NAMALWA (cell line): Measurements from ENCODE around the gene SERINC1.
A peak's percentile ranks its signal among the peaks of the same experiment; 100 is the strongest.
"Not testable (repeated sequence)": the region's sequence is repeated elsewhere in the genome, so short reads cannot be mapped to it uniquely, and the experiment has no call there.

Experiments used
- DNase-seq: peaks from one replicate; pipeline ENCODE4 v3.0.0-alpha.2; 2015; ENCODE audit warnings: low spot score

The SERINC1 gene

DNA sequence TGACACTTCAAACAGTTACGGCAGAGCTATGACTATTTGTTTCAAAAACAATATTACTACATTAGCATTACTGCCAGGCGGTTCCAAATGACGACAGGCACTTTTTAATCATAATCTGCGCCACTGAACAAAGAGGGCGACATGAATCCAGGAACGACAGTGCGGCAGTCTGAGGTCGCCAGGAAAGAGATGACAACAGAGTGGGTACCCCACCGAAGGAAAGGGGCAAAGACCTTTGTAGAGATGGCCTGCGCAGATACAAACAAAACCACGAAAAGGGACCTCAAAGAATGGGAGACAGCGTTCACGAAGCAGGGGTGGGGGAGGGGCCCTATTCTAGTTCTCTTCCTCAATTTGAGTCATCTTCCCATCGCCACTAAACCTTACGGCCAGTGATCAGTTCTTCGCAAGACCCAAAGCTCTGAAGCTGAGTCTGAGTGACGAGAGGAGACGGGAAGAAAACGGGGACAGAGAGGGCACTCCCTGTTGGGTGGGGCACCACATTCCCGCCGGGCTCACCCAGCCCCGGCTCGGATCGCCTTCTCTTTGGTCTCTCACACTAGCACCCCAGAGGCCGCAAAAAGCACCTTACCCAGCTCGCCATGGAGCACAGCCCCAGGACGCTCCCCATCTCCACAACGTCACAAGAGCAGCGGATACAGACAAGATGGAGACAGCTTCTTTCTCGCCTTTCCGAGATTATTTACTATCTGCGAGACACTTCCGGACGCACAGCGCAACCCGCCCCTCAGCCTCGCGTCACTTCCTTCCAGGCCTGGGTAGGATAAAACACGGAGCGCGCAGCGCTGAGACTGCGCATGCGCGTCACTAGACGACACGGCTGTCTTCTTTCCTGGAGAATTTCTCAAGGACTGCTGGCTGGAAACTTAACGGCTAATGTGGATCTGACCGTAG, at the start of gene SERINC1:
TSS of gene SERINC1 (minus strand) at position 701 of the 915 bp plus-strand sequence. CDS start at position 631, 70 bp downstream.
- DNase-seq = peak; percentile 96

DNA sequence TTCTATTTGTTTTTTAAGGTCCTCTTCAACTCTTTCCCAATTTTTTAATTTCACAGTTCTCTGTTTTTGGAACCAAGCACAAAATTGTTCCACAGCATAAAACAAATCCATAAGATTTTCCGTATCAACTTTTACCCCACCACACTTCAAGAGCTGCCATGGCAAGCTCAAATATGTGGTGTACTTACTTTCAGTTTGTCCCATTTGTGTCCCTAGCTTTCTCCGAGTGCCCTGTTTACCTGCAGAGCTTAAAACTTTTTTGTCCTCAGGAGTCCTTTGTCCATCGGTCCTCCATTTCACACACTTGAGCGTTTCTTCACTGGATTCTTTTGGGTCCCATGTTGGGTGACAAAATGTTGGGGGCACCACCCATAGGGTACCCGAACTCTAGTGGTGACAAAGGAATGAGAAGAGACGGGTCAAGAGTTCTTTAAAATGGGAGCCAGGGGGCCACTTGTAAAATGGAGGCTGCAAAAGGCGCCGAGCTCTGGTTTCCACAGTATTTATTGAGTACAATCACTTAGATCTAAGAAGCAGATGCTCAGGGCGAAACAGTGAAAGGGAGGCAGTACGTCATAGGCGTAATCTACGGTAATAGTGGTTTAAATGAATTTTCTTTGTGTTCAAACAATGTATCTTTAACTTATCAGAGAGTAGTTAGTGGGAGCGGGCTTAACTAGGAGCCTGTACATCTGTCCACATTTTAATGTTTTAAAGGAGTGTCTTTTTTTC, 39.8 kb upstream of the SERINC1 start:
- no peak for DNase-seq

DNA sequence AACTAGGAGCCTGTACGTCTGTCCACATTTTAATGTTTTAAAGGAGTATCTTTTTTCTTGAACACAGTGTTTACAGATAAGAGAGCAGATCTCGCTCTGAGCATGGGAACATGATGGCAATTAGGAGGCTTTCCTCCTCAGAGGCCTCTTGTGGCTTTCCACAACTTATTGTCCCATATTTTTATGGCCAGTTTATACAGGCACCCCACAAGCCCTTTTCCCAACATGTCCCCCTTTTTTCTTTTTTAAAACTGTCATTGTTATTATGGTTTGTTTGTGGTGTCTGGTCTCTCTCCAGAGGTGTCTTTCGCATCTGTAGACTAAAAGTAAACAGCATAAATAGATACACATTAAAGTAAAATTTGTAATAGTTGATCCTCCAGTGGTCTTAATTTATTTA, 33.6 kb upstream of the SERINC1 start:
- not testable (repeated sequence) for DNase-seq

DNA sequence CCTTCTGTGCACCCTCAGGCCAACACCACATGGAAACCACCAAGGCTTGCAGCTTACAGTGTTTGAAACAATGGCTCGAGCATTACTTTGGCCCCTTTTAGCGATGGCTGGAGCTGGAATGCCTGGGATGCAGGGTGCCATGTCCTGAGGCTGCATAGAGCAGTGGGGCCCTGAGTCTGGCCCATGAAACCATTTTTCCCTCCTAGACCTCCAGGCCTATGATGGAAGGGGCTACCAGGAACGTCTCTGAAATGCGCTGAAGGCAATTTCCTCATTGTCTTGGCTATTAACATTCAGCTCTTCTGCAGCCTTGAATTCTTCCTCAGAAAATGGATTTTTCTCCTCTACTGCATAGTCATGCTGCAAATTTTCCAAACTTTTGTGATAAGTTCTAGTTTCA, 29.9 kb upstream of the SERINC1 start:
- DNase-seq = no peak

DNA sequence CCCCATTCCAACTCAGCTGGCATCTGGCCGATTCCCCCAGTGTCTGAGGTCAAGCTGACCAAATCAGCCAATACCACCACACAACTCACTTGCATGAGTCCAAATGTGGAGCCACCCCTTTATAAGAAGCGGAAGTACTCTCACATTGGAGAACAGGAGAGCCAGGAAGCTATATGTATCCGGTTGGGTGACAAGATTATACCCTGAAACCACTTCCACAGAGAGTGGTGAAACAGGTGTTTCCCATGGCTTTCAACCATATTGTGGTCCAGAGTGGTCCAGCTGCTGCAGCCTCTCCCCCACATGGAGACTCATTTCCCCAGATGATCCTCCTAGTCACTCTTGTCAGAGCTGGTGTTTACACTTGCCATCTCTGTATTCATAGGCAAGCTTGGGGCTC, 24.0 kb upstream of the SERINC1 start:
- no peak for DNase-seq

DNA sequence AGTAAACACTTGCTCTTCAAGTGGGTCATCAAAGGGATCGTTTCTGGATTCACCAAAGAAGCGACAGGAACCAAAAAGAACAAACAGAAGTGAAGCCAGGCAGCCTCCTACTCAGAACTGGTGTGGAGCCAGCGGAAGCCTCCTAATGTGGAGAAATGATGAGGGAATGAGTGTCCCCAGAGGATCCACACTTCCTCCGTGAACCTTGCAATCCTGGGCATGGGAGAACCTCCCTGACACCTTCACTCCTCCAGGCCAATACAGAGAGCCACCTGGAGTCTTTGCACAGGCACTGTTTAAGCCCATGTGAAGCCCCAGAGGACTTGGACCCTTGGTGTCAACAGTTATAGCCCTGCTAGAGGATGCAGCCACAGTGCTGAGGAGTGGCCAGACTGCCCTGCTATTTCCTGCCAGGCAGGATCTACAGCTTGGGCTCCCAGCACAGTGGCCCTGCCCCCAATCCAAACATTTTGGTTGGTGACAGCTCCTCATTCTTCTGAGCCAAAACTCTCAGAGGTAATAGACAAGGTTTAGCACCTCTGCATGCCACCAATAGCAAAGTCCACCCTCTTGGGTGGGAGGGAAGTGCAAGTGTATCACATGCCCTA, 23.2 kb upstream of the SERINC1 start:
- no peak for DNase-seq

DNA sequence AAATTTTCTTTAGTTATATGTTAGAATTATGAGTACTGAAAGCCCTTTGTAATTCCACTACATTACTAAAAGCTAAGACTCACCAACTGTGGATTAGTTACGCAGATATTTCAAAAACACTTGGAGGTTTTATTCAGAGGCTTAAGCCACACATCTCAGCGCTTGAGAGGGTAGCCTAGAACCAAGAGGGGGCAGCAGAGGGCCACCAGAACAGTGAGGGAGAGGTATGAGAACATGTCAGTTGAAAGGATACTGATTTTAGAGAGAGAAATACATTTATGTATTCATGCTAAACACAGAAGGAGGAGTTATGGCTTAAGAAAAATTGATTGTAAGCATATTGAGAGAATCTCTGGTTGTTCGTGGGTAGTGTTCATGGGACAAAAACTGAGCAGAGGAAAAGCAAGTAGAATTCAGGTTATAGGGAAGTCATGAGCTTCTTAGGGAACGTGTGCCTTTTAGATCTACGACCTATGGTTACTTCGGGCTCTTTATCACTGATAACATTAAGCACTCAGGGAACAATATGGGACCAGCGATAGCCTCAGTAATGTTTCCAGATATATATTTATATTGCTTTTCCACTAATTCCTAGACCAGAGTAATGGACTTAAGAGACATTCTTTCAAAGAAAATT, 20.4 kb upstream of the SERINC1 start:
- DNase-seq = peak; percentile 85

DNA sequence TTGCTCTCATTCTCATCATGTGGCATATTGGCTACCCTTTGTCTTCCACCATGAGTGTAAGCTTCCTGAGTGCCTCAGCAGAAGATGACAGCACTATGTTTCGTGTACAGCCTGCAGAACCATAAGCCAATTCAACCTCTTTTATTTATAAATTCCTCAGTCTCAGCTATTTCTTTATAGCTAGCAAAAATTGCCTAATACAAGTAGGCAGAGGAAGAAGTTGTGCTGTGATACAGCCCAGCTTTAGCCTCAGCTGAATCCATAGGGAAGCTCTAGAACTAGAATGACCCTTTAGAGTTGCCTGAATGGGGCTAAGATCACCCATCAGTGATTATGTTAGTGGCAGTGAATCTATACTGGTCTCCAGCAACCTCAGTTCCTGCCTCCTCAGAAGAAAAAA, 19.0 kb upstream of the SERINC1 start:
- DNase-seq = no peak

DNA sequence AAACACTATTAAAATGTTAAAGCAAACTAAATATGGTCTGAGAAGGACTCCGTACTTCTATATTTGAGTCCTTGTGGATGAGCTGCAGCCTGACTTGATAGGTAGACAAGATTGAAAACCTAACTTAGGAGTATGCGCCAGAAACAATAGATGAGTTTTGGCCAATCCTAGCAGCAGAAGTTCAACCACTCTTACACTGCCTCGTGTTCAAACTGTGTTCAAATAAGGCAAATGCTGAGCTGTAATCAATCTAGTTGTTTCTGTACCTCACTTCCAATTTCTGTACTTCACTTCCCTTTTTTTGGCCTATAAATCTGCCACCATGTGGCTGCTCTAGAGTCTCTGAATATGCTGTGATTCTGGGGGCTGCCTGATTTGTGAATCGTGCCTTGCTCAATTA, 13.2 kb upstream of the SERINC1 start:
- DNase-seq = peak; percentile 52

DNA sequence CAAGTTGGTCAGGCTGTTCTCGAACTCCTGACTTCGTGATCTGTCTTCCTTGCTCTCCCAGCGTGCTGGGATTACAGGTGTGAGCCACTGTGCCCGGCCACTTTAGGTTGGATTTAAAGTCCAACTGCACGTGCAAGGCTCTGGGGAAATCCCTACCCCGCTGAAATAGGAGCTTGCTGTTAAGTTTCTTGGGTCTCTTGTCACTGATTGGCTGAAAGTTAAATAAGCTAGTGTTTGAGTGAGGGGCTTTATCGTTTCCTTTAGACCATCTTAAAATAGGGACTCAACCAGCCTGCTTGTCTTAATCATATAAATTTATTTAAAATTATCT, 11.1 kb upstream of the SERINC1 start:
- no peak for DNase-seq

DNA sequence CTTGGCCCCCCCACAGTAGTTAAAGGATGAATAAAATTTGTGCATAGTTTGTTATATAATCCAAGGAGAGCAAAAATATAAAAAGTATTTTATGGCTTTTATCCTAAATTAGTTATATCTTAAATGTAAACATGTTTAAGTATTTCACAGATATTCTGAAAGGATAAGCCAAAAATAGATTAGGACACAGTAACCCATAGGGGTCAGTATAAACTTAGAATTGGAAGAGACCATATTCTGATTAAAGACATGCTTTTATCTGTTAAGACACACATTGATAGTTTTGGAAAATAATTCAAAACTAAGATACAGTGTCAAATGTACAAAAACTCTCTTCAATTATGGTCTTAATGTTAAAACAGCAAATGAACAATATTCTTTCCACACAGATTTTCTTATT, 4.5 kb upstream of the SERINC1 start:
- DNase-seq = peak; percentile 59

DNA sequence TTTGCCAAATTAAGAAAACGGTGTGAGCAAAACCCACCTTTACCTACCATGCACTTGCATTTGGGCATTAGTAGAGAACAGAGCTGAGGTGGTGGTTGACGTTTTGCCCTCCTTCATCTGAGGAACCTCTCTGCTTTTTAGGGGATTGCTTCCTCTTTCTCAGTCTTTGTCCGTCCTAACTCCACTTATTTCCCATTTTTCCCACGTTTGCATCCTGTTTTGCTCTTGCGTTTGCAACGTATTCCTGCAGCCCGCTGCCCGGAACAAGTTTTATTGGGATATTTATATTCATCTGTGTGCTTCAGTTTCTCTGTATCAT, 374 bp upstream of the SERINC1 start:
- DNase-seq = no peak

DNA sequence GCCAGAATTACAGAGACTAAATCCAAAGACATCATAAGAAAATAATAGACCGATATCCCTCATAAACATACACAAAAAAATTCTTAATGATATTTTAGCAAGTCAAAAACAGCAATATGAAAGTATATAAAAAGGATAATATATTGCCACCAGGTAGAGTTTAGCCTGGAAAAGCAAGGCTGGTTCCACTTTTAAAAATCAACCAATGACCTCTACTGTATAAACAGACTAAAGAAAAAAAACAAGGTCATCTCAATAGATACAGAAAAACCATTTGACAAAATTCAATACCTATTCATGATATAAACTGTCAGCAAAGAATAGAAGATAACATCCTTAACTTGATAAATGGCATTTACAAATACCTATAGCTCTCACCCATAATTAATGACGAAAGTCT, 9.7 kb downstream of the SERINC1 start:
- no peak for DNase-seq

DNA sequence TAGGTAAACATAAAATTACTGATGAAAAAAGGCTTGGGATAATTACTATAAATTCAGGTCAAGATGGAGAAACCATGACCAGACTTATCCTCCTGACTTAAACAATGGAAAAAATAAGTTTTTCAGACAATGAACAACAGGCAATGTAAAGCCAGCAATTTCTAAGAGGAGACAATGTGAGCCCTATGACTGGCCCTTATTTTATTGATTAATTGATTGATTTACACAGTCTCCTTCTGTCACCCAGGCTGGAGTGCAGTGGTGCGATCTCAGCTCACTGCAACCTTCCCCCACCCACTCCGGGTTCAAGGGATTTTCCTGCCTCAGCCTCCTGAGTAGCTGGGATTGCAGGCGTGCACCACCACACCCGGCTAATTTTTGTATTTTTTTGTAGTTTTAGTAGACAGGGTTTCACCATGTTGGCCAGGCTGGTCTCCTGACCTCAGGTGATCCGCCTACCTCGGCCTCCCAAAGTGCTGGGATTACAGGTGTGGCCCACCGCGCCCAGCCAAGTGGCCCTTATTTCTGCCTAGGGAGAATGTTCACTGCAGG, 11.7 kb downstream of the SERINC1 start:
- DNase-seq = not testable (repeated sequence)

DNA sequence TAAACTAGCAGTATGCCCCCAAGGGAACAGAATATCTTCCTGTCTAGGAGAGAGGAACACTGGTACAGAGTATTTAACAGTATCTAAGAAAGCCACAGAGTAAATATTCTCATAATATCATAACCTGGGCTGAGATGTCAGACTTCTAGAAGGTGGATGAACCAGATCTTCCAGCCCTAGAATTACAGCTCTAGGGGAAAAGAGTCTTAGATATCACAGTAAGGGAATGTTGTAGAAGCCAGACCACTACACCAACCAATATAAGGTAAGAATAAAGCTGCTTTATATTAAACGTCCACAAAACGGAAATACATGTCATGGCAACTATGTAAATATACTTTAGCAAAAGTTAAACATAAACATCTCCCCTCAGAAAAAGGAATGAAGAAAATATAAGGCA, 12.4 kb downstream of the SERINC1 start:
- no peak for DNase-seq

DNA sequence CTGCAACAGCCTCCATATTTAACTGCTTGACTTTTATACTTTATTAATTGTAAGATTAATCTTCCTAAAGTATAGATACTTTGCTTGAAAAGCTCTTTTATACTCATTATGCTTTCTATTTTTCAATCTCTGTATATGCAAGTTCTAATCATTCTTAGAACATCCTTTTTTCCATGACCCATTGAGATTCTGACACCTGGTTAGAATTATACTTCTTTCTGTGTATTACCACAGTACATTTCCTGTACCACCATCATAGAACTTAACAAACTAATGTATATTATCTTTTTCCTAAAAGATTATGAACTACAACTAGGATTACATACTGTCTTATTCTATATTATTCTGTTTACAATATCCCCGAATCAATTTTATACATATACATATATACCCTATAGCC, 13.5 kb downstream of the SERINC1 start:
- DNase-seq = no peak

DNA sequence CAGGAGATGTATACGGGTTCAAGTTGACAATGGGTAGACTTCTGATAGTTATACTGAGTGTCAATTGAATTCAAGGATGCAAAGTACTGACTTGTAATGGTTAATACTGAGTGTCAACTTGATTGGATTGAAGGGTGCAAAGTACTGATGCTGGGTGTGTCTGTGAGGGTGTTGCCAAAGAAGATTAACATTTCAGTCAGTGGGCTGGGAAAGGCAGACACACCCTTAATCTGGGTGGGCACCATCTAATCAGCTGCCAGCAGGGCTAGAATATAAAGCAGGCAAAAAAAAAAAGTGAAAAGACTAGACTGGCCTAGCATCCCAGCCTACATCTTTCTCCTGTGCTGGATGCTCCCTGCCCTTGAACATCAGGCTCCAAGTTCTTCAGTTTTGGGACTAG, 16.5 kb downstream of the SERINC1 start:
- not testable (repeated sequence) for DNase-seq

DNA sequence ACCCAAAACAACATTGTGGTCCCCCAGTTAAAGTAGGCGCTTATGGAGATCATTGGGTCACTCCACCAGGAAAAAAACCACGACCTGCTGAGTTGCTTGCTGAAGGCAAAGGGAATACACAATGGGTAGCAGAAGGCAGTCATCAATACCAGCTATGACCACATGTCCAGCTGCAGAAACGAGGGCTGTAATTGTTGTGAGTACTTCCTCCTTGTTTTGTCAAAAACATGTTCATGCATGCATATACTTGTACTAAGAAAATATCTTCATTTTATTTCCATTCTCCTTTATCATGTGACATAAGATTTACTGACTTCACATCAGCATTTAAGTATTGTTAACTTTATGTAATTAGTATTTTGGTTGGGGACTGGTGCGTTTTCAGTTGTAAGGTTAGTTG, 16.9 kb downstream of the SERINC1 start:
- no peak for DNase-seq

DNA sequence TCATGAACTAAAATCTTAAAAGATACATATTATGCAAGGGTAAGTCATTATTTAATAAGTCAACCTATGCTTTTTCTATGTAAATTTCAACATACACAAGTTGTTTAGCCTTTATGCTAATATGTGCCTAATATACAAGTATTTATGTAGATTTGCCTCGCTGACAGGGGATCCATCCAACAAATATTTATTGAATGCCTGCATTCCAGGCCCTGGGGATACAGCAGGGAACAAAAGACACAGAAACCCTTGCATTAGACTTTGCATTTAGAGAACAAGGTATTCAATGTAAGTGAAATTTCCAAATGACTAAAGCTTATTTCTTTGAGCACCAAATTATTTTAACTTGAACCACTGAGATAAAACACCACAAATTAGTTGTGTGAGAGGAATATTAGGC, 19.1 kb downstream of the SERINC1 start:
- no peak for DNase-seq

DNA sequence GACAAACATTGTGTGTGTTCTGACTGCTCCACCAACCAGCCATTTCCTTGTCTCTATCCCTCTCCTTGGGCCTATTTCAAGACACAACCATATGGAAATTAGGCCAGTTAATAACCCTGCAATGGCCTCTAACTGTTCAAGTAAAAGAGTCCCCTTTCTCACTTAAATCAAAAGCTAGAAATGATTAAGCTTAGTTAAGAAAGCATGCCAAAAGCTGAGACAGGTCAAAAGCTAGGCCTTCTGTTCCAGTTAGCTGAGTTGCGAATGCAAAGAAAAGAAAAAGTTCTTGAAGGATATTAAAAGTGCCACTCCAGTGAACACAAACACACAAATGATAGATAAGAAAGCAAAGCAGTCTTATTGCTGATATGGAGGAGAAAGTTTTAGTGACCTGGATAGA, 22.5 kb downstream of the SERINC1 start:
- DNase-seq = no peak

DNA sequence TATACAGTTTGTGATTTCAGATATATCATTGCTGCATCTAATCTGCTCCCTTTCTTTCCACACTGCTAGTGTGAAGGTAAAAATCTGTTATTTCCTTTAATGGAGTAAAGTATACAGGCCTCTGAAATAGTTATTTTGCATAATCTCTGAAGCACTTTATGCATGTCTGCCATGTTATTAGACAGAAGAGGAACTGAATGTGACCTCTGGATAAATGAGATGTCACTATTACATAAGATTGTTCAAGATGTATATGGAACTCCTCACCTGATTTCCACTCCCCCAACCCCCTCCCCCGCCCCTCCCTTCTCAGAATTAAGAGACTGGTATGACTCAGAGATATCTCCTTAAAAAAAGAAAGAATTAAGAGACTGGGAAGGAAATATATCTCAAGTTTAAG, 26.3 kb downstream of the SERINC1 start:
- DNase-seq = no peak

DNA sequence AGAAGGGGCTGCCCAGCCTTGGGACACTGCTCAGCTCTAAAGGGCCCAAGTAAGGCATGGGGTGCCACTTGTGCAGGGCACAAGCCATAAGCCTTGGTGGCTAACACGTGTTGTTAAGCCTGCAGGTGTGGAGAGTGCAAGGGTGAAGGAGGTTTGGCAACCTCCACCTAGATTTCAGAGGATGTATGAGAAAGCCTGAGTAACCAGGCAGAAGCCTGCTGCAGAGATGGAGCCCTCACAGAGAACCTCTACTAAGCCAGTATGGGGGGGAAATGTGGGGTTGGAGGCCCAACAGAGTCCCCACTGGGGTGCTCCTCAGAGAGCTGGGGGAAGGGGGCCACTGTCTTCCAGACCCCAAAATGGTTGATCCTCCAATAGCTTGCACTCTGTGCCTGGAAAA, 32.6 kb downstream of the SERINC1 start:
- DNase-seq = no peak
